Measurements from ENCODE around the gene OR13C3.
"Not testable (repeated sequence)": the region's sequence is repeated elsewhere in the genome, so short reads cannot be mapped to it uniquely, and the experiment has no call there.

OR13C3 gene

GRCh38 chr9:104544644-104545043 lies 8.0 kb upstream of the OR13C3 start:
- H3K36me3 ChIP-seq (ENCODE audit: control insufficient read depth, insufficient read depth, low read length), result no peaks in the 10 kb centered on the region
- WGBS, 2 experiments, result 92 to 97% methylated on average over 4 of the region's 4 CpGs
- H3K27ac ChIP-seq (ENCODE audit: insufficient read depth, low read depth, low read length, poor library complexity, severe bottlenecking), result no peak overlapping the region
- no peaks in the 10 kb centered on the region for H3K4me1 ChIP-seq (ENCODE audit: control insufficient read depth, insufficient read depth, low read length)
- no peak overlapping the region for H3K4me3 ChIP-seq (ENCODE audit: insufficient read depth, low read depth, low read length)
- no peaks in the 10 kb centered on the region for H3K27me3 ChIP-seq (ENCODE audit: control insufficient read depth, insufficient read depth, low read length, poor library complexity, severe bottlenecking)
- H3K9me3 ChIP-seq (ENCODE audit: control insufficient read depth, low read length), result no peaks in the 10 kb centered on the region

- no peaks in the 10 kb centered on the region for H3K4me1 ChIP-seq (ENCODE audit: control insufficient read depth, insufficient read depth, low read length)
- H3K36me3 ChIP-seq (ENCODE audit: control insufficient read depth, insufficient read depth, low read length), result no peaks in the 10 kb centered on the region
- H3K4me3 ChIP-seq (ENCODE audit: insufficient read depth, low read depth, low read length), result no peak overlapping the region
- no peak overlapping the region for H3K27ac ChIP-seq (ENCODE audit: insufficient read depth, low read depth, low read length, poor library complexity, severe bottlenecking)
- no peaks in the 10 kb centered on the region for H3K27me3 ChIP-seq (ENCODE audit: control insufficient read depth, insufficient read depth, low read length, poor library complexity, severe bottlenecking)
- 74 to 82% methylated on average over 1 of the region's 1 CpG for WGBS, 2 experiments
- H3K9me3 ChIP-seq (ENCODE audit: control insufficient read depth, low read length), result no peaks in the 10 kb centered on the region
Measured at GRCh38 chr9:104539275-104539674, 2.6 kb upstream of the OR13C3 start.

- H3K27ac ChIP-seq (ENCODE audit: insufficient read depth, low read depth, low read length, poor library complexity, severe bottlenecking), result no peak within 1 kb of the TSS
- no peaks in the 10 kb centered on the region for H3K9me3 ChIP-seq (ENCODE audit: control insufficient read depth, low read length)
- H3K4me1 ChIP-seq (ENCODE audit: control insufficient read depth, insufficient read depth, low read length), result no peaks in the 10 kb centered on the region
- H3K27me3 ChIP-seq (ENCODE audit: control insufficient read depth, insufficient read depth, low read length, poor library complexity, severe bottlenecking), result no peaks in the 10 kb centered on the region
- H3K36me3 ChIP-seq (ENCODE audit: control insufficient read depth, insufficient read depth, low read length), result no peaks in the 10 kb centered on the region
- H3K4me3 ChIP-seq (ENCODE audit: insufficient read depth, low read depth, low read length), result no peak within 1 kb of the TSS
Measured at GRCh38 chr9:104527109-104527508, 9.5 kb downstream of the OR13C3 start, which contains the start of gene OR13C4. Gene OR13C4 (minus strand): TSS chr9:104527209. CDS start chr9:104527209, 0 bp downstream.

- not testable (repeated sequence) for H3K4me3 ChIP-seq (ENCODE audit: insufficient read depth, low read depth, low read length); H3K27me3 ChIP-seq (ENCODE audit: control insufficient read depth, insufficient read depth, low read length, poor library complexity, severe bottlenecking); H3K9me3 ChIP-seq (ENCODE audit: control insufficient read depth, low read length); H3K4me1 ChIP-seq (ENCODE audit: control insufficient read depth, insufficient read depth, low read length); H3K27ac ChIP-seq (ENCODE audit: insufficient read depth, low read depth, low read length, poor library complexity, severe bottlenecking); H3K36me3 ChIP-seq (ENCODE audit: control insufficient read depth, insufficient read depth, low read length)
- 84 to 85% methylated on average over 10 of the region's 10 CpGs for WGBS, 2 experiments
Measured at GRCh38 chr9:104520241-104520640, 16.4 kb downstream of the OR13C3 start.

- Histone ChIP-seq H3K27me3 (ENCODE audit: control insufficient read depth, insufficient read depth, low read length, poor library complexity, severe bottlenecking) (no peaks in the 10 kb centered on the region), H3K27ac (ENCODE audit: insufficient read depth, low read depth, low read length, poor library complexity, severe bottlenecking) (no peak overlapping the region), H3K9me3 (ENCODE audit: control insufficient read depth, low read length) (no peaks in the 10 kb centered on the region), H3K36me3 (ENCODE audit: control insufficient read depth, insufficient read depth, low read length) (no peaks in the 10 kb centered on the region), H3K4me3 (ENCODE audit: insufficient read depth, low read depth, low read length) (no peak overlapping the region), H3K4me1 (ENCODE audit: control insufficient read depth, insufficient read depth, low read length) (no peaks in the 10 kb centered on the region)
- WGBS, 2 experiments, result 78 to 81% methylated on average over 5 of the region's 5 CpGs
Measured at GRCh38 chr9:104514901-104515300, 21.8 kb downstream of the OR13C3 start.

DNA sequence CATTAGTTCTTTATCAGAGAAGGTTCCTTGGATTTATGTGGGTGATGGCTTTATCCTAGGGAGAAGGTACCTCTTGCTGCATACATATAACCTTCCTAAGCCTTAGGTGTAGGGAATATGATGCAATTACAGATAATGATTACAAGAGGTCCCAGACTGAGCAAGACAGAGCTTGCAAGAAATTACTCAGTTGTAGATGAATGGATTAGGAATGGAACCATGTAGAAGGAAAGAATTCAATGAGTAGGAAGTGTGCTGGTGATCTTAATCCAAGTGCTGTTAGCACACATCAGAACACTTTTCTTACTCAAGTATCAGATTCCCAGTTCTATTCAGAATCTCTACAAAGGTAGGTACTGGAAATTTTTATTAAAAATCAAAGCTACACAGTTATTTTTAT lies 30.1 kb downstream of the OR13C3 start:
- Histone ChIP-seq H3K27ac (ENCODE audit: insufficient read depth, low read depth, low read length, poor library complexity, severe bottlenecking) (no peak overlapping the region), H3K27me3 (ENCODE audit: control insufficient read depth, insufficient read depth, low read length, poor library complexity, severe bottlenecking) (no peaks in the 10 kb centered on the region), H3K4me3 (ENCODE audit: insufficient read depth, low read depth, low read length) (no peak overlapping the region), H3K36me3 (ENCODE audit: control insufficient read depth, insufficient read depth, low read length) (no peaks in the 10 kb centered on the region), H3K4me1 (ENCODE audit: control insufficient read depth, insufficient read depth, low read length) (no peaks in the 10 kb centered on the region), H3K9me3 (ENCODE audit: control insufficient read depth, low read length) (no peaks in the 10 kb centered on the region)

DNA sequence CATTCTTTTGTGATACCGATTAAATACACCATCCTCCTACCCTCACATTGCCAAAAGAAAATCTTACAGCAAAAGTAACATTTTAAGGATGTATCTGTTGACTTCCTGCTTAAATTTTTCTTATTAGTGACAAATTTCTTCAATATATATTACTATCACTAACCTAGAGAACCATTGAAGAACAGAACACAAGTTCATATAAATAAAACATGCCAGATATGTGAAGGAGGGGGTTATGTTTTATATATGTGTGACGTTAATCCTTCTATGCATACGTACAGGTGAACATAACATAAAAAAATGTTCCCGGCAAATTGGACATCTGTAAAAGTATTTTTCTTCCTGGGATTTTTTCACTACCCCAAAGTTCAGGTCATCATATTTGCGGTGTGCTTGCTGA lies 32.7 kb downstream of the OR13C3 start, which contains the start of gene OR13F1:
Gene OR13F1 (plus strand): TSS at position 301 of the 400 bp plus-strand sequence. CDS start 0 bp downstream, at position 301.
- Histone ChIP-seq H3K36me3 (ENCODE audit: control insufficient read depth, insufficient read depth, low read length) (no peaks in the 10 kb centered on the region), H3K27me3 (ENCODE audit: control insufficient read depth, insufficient read depth, low read length, poor library complexity, severe bottlenecking) (no peaks in the 10 kb centered on the region), H3K4me1 (ENCODE audit: control insufficient read depth, insufficient read depth, low read length) (no peaks in the 10 kb centered on the region), H3K9me3 (ENCODE audit: control insufficient read depth, low read length) (no peaks in the 10 kb centered on the region), H3K27ac (ENCODE audit: insufficient read depth, low read depth, low read length, poor library complexity, severe bottlenecking) (no peak within 1 kb of the TSS), H3K4me3 (ENCODE audit: insufficient read depth, low read depth, low read length) (no peak within 1 kb of the TSS)
- 86 to 95% methylated on average over 3 to 5 of the region's 5 CpGs for WGBS, 2 experiments

- Histone ChIP-seq H3K4me3 (ENCODE audit: insufficient read depth, low read depth, low read length) (no peak overlapping the region), H3K27me3 (ENCODE audit: control insufficient read depth, insufficient read depth, low read length, poor library complexity, severe bottlenecking) (no peaks in the 10 kb centered on the region), H3K27ac (ENCODE audit: insufficient read depth, low read depth, low read length, poor library complexity, severe bottlenecking) (no peak overlapping the region), H3K9me3 (ENCODE audit: control insufficient read depth, low read length) (no peaks in the 10 kb centered on the region), H3K4me1 (ENCODE audit: control insufficient read depth, insufficient read depth, low read length) (no peaks in the 10 kb centered on the region), H3K36me3 (ENCODE audit: control insufficient read depth, insufficient read depth, low read length) (no peaks in the 10 kb centered on the region)
Measured at GRCh38 chr9:104503440-104503839, 33.2 kb downstream of the OR13C3 start.

DNA sequence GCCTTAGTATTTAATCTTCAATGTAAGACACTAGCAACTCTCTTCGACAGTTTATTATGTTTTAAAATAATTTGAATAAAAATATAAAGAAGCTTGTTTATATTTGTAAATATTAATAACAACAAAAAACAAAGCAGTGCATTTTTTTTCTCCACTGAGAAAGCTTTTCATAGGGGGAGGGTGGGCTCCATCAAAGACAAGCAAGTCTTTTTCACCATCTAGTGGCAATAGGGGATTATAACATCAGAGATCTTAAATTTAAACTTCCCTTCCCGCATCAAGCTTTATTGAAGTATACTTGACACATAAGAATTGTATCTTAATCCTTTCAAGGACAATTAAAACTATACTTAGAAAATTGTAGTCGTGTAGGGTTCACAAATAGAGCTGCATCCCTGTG lies 41.8 kb downstream of the OR13C3 start:
- Histone ChIP-seq H3K27me3 (ENCODE audit: control insufficient read depth, insufficient read depth, low read length, poor library complexity, severe bottlenecking) (no peaks in the 10 kb centered on the region), H3K4me3 (ENCODE audit: insufficient read depth, low read depth, low read length) (no peak overlapping the region), H3K9me3 (ENCODE audit: control insufficient read depth, low read length) (no peaks in the 10 kb centered on the region), H3K36me3 (ENCODE audit: control insufficient read depth, insufficient read depth, low read length) (no peaks in the 10 kb centered on the region), H3K27ac (ENCODE audit: insufficient read depth, low read depth, low read length, poor library complexity, severe bottlenecking) (no peak overlapping the region), H3K4me1 (ENCODE audit: control insufficient read depth, insufficient read depth, low read length) (no peaks in the 10 kb centered on the region)
- 14 to 56% methylated on average over 1 to 2 of the region's 3 CpGs for WGBS, 2 experiments

All from ectodermal cell (in vitro differentiated cells).